NCI-H2196 treated with DMSO at 0.1 percent for 48 hours (cell line): ENCODE results near the gene L3MBTL3.
"Not testable (repeated sequence)": the region's sequence is repeated elsewhere in the genome, so short reads cannot be mapped to it uniquely, and the experiment has no call there.

Experiments
- DNase-seq: peaks from one replicate; lab custom pipeline; 2025; ENCODE audit not compliant: unreplicated experiment; lab: John Stamatoyannopoulos, UW

L3MBTL3 gene

DNA sequence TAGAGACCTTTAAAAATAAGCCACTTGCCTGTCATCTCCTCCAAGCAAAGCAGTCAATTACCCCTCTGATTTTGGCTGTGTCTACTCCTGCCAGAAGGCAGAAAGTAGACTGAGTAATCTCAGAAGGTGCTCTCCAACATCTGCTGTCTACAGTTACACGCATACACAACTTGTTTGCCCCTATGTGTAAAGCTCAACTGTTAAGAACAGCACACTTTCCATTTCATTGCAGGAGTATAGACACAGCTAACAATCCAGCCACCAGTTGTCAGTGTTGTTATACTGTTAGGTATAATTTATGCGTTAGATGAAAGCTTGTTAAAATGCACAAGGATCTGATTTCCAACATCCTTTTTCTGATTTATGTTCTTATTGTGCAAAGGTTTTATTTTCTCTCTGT, 116.2 kb downstream of the L3MBTL3 start:
- no peak for DNase-seq

DNA sequence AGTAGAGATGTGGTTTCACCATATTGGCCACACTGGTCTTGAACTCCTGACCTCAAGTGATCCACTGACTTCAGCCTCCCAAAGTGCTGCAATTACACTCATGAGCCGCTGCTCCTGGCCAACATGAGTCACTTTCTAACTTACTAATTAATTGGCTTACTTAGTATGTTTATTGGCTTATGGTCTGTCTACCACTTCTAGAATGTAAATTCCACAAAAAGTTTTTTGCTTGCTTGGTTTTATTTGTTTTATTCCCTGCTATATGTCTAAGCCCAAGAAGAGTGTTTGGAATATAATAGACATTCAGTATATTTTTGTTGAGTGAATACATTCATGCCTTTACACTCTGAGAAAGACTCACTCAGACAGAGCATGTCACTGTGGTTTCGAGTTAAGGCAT, 118.4 kb downstream of the L3MBTL3 start:
- DNase-seq: no peak

DNA sequence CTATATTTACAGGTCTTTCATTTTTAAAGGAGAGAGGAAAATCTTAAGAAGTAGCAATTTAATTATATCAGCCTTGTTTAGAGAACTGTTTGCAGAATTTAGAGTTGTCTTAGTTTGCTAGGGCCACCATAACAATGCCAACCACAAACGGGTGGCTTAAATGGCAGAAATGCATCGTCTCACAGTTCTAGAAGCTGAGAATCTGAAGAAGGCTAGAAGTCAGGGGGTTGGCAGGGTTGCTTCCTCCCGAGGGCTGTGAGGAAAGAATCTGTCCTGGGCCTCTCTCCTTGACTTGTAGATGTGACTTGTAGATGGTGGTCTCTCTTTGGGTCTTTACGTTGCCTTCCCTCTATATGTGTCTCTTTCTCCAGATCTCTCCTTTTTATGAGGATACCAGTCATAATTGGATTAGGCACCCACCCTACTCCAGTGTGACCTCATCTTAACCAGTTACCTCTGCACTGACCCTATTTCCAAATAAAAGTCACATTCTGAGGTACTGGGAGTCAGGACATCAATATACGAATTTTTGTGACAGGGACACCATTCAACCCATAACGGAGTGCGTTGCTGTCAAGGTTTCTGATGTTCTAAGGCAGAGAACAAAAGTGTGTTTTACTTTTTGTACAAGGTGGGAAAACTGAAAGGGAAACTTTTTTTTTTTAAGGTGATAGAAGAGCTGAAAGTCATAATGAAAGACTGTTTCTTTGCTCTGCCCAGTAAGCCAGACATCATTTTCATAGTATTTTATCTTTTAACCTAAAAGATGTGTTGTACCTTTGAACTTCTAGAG, 119.9 kb downstream of the L3MBTL3 start:
- no peak for DNase-seq

DNA sequence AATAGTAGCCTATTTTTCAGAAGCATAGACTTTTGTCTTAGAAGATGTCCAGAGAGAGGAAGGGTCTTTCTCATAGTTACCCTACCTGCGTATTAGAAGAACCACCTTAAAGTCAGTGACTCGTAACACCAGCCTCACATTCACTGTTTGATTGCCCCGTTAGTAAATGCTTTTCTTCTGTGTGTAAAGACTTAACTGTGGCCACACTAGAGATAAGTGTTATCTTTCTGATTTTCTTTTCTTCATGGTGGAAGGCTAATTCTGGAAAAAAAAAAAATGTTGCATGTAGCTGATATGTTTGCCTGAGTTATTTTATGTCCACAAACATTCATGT, 120.5 kb downstream of the L3MBTL3 start:
- DNase-seq: no peak

DNA sequence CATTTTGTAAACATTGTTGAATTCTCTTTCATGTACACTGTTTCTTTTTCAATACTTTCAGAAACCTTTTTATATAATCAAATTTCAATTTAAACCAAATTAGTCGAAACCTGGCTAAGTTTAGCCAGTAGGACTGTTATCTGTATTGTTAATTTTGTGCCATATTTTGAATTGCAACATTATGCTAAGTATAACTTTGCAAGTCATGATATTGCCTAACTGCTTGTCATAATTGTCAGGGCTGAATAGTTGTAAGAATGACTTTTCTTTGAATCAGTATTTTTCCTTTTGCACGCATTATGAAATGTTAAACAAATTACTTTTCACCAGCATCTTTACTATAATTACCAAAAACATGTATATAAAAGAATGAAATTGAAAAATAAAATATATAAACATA, 121.7 kb downstream of the L3MBTL3 start:
- no peak for DNase-seq

DNA sequence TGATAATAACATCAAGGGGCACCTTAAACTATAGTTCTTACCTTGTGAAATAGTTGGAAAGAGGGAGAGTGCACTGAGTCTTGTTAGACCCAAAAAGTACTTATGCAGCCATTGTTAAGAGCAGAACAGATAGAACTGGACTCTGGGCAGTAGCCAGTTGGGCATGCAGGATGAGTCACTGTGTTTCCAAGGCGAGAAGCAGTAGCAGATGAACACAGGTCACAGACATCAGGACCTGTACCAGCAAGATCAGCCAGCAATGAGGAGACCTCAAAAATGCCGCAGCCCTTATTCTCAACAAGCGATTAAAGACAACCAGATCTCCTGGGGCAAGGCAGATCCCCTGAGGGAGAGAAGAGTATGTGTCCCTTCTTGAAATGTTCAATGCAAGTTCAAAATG, 125.3 kb downstream of the L3MBTL3 start:
- DNase-seq: no peak

DNA sequence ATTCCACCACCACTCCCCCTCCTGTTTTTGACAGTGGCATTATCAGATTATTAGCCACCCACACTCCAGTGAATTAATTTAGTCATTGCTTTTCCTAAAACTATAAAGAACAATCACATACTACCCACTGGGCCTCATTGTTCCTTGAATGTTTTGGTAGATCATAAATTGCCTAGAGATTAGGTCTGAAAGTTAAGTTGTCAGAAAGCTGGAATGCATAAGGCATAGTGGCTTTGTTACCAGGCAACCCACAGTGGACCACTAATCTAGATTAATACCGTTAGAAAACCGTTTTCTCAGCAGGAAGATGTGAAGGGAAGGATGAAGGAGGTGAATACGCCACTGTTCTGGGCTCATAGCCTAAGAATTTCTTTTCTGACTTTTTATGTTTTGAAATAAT, 128.7 kb downstream of the L3MBTL3 start:
- no peak for DNase-seq

DNA sequence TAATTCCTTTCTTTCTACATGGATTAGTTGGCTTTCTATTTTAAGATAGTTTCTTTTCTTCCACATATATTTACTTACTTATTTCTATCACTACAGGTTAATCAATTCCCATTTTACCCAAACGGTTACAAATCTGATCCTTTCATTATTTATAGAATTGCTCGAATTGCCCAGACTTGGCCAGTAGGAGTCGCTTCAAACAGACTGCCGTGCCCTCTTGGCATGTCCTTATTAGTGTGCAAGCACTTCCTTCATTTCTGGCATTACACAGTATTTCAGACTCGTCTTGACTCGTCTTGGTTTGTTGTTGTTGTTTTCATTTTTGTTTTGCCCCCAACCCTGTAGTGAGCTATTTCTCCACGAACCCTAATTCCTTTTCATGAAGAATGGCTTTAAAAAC, 129.8 kb downstream of the L3MBTL3 start:
- DNase-seq: no peak

DNA sequence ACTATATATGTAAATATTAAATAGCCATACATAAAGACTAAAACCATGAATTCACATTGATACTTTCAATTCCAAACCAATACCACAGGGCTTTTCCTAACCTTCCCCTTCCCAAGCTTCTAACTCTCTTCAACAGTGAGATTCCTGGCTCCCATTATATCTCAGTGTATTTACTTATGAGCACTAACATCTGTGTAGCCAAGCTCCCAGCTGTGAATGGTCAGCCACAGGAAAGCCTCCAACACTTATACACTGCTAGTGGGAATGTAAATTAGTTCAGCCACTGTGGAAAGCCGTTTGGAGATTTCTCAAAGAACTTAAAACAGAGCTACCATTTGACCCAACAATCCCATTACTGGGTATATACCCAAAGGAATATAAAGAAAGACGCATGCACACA, 130.6 kb downstream of the L3MBTL3 start:
- DNase-seq: not testable (repeated sequence)

DNA sequence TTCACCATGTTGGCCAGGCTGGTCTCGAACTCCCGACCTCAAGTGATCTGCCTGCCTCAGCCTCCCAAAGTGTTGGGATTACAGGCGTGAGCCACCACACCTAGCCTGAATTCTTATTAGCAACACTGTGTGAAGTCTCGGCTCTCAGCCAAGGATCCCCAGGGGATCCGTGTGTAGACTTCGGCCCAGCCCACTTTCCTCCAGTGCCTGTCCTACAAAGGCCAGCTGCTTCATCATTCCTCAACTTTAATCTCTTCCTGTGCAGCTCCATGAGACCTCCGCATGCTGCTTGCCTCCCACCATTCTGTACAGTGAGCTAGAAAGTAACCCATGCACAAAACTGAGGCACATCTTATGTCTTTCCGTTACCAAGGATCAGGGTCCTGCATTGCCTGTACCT, 132.5 kb downstream of the L3MBTL3 start:
- no peak for DNase-seq

DNA sequence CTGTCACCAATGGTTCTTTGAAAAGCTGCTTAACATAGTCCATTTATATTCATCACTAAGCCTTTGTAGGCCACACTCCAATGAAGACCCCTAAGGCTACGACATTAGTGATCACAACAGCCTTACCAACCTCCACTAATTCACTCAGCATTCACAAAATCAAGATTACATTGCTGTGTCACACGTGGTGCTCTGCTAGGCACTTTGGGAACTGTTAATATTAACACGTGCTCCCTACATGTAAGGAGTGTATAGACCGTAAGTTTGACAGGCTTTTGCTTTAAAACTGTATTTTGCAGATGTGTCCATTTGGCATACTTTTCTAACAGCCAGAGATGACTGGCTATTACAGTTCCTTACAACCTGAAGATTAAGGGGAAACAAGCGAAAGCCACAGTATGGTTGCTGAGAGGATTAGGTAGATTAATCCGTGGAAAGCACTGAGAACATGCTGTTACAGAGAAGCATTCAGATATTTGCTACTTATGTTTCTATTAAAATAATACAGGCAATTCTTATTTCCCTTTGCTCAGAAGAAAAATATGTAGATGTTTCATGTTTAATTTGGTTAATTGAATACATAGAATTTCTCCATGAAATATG, 134.6 kb downstream of the L3MBTL3 start:
- DNase-seq: no peak

DNA sequence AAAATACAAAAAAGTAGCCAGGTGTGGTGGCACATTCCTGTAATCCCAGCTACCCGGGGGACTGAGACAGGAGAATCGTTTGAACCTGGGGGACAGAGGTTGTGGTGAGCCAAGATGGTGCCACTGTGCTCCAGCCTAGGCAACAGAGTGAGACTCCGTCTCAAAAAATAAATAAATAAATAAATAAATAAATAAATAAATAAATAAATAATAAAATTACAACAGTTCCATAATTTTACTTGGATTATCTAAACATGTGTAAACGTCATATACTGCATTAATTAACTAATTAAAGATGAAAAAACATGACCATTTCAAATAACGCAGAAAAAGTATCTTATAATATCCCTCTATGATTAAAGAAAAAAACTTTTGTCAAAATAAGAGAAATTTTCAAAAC, 138.5 kb downstream of the L3MBTL3 start:
- no peak for DNase-seq

DNA sequence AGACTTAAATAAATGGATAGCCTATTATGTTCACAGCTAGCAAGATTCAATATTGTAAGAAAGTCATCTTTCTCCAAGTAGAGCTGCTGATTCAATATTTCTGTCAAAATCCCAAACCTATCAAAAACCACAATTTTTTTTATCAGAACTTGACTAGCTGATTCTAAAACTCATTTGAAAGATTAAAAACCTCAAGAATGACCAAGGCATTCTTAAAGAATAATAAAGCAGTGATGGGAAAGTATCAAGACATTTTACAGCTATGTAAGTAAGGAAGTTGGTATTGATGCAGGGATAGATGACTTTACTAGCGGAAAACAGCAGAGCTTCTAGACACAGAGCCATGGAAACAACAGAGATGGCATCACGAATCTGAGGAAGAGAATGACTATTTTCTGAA, 139.7 kb downstream of the L3MBTL3 start:
- DNase-seq: no peak

DNA sequence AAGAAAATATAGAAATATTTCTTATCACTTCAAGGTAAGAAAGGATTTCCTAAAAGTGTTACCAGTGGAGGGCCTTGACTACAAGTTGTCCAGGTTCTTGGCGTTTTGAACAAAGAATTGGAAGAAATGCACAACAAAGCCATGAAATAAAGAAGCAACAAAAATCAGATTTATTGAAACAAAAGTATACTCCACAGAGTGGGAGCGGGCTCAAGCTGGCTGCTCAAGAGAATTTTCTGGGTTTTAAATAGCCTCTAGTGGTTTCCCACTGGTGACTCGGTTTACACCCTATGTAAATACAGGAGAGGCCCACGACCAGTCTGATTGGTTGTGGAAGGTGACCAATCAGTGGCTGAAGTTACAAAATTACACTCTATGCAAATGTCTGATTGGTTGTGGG, 140.2 kb downstream of the L3MBTL3 start:
- no peak for DNase-seq

DNA sequence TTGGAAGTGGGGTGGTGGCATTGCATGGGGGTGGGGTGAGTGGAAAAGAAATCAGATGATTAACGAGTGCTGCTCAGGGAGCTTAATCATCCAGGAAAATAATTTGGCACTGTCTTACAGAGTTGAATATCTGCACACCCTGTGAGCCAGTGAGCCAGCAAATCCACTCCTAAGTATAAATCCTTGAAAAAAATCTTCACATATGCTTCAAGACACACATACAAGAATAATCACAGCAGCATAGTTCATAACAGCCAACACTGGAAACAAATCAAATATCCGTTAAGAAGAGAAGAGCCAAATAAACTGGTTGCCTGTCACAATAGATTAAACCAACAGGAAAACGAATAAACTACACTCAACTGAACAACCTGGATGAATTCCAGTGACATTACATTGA, 141.6 kb downstream of the L3MBTL3 start:
- no peak for DNase-seq

DNA sequence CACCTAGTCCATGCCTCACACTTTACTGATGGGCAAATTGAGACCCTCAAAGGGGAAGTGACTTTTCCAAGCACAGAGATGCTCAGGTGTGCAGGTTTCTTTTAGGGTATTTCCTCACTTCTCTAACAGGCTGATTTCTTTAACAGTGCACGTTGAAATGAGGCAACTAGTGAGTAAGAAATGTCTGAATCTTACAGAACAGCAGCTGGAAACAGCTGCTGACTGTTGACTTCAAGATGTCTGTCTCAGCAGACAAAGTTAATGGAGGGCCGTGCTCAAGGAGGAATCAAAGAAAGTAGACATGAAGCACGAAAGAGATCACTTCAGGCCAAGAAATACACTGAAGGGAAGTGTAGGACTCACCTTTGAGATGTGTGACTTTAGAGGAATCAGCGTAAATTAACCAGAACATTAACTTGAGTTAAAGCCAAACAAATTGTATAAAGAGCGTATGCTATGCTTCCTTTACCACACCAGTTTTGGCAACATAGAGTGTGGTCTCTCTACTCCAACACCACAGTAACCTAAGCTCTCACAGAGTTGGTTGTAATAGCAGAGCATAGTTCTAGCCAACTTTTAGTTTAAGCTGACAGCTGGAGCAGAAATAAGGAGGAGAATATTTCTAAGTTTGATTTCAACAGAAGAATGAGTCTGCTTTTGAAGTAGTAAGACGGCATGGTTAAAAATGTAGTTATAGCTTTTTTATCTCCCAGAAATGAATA, 143.5 kb downstream of the L3MBTL3 start:
- DNase-seq: no peak

DNA sequence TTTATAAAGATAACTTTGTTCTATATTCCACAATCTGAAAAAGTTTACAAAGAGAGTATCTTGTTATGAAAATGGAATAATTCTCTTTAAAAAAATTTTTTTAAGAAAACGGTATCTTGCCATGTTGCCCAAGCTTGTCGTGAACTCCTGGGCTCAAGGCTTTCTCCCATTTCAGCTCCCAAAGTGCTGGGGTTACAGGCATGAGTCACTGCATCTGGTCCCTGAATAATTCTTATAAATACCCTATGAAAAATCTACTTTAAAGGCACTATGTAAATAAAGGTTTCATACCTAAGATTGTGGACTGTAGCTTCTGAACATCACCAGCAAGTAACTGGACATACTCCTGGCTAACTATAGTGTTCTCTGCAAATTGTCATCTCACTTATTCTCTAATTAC, 144.0 kb downstream of the L3MBTL3 start:
- no peak for DNase-seq

DNA sequence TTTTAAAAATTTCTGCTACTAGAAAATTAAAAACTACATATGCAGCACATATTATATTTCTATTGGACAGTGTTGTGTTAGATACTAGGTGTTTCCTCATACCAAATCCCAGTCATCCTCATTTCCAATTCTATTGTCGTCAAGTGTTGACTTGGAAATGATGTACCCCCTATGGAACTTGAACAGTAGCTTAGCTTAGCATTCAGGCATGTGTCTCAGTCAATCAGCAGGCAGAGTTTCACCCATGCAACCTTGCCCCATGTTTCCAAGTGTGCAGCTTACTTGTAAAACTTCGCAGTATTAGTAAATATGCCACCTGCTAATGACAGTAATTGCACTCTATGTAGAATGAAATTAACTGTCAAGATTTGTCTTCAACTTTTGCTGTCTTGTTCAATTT, 144.9 kb downstream of the L3MBTL3 start:
- DNase-seq: no peak

DNA sequence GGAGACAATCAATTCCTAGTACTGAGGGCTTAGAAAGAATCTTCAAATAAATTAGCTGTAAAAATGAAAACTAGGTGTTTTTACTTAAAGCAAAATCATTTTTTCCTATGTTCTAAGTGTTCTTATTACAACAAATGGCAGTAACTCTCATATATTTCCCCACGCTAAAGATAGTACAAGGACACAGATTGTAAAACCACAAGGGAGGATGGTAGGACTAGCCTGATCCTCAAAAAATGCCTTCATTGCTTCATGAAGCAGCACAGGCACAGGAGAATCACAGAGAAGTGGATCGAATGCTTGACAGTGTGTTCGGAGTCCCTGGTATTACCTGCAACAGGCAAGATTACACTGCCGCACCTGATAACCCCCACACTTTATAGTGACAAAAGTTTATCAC, 145.9 kb downstream of the L3MBTL3 start:
- no peak for DNase-seq

DNA sequence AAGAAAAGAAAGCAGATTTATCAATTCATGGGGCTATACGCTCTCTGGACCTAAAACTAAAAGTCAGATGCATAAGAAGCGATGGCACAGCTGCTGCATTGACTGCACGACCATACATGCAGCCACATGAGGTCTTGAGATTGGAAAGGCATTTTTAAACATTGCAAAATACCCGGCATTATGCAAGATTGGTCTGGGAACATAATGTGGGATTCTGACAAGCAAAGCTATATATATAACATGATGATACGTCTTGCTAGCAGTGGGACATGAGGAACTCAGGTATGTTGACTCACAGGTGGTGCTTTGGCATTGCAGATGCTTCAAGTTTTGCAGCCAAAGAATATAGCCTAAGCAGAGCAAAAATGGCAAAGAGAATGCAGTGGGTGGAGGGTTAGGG, 149.3 kb downstream of the L3MBTL3 start:
- no peak for DNase-seq

DNA sequence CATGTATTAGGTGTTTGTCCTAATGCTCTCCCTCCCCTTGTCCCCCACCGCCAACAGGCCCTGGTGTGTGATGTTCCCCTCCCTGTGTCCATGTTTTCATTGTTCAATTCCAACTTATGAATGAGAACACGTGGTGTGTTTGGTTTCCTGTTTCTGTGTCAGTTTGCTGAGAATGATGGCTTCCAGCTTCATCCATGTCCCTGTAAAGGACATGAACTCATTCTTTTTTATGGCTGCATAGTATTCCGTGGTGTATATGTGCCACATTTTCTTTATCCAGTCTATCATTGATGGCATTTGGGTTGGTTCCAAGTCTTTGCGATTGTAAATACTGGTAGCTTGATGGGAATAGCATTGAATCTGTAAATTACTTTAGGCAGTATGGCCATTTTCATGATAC, 151.8 kb downstream of the L3MBTL3 start:
- not testable (repeated sequence) for DNase-seq

DNA sequence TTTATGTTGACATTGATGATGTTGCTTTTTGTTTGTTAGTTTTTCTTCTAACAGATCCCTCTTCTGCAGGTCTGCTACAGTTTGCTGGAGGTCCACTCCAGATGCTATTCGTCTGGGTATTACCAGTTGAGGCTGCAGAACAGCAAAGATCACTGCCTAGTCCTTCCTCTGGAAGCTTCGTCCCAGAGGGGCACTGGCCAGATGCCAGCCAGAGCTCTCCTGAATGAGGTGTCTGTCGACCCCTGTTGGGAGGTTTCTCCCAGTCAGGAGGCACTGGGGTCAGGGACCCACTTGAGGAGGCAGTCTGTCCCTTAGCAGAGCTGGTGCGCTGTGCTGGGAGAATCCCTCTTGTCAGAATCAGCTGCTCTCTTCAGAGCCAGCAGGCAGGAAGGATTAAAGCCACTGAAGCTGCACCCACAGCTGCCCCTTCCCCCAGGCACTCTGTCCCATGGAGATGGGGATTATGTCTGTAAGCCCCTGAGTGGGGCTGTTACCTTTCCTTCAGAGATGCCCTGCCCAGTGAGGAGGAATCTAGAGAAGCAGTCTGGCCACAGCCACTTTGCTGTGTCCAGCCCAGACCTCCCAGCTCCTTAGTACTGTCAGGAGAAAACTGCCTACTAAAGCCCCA, 155.1 kb downstream of the L3MBTL3 start:
- DNase-seq: not testable (repeated sequence)
